HG02870 (cell line): ENCODE results near the gene PECR.
"Not testable (repeated sequence)": the region's sequence is repeated elsewhere in the genome, so short reads cannot be mapped to it uniquely, and the experiment has no call there.

Experiments used
- ATAC-seq: cut with Tn5 transposase; IDR thresholded peaks from one replicate; pipeline ENCODE4 v1.9.1; 2021; ENCODE audit warnings: mild to moderate bottlenecking, moderate library complexity; ENCODE audit not compliant: unreplicated experiment

Gene PECR

GRCh38 chr2:216031960-216032689 is 49.5 kb downstream of the PECR start:
- peak; percentile 76 for ATAC-seq

- ATAC-seq: no peak
Measured at GRCh38 chr2:216030216-216030615, 51.4 kb downstream of the PECR start.

GRCh38 chr2:216029416-216030129 is 52.0 kb downstream of the PECR start:
- ATAC-seq: no peak

GRCh38 chr2:216024779-216025336 is 56.8 kb downstream of the PECR start:
- ATAC-seq: no peak

GRCh38 chr2:216023055-216023648 is 58.5 kb downstream of the PECR start:
- peak; percentile 92 for ATAC-seq

- ATAC-seq: no peak
Measured at GRCh38 chr2:216021768-216022565, 59.6 kb downstream of the PECR start.

GRCh38 chr2:216018709-216019108 is 62.9 kb downstream of the PECR start:
- ATAC-seq: no peak

- no peak for ATAC-seq
Measured at GRCh38 chr2:216017365-216017764, 64.2 kb downstream of the PECR start.

GRCh38 chr2:216016581-216016980 is 65.0 kb downstream of the PECR start:
- ATAC-seq: no peak

GRCh38 chr2:216015722-216016464 is 65.7 kb downstream of the PECR start:
- ATAC-seq: peak; percentile 69

- no peak for ATAC-seq
Measured at GRCh38 chr2:216014986-216015385, 66.6 kb downstream of the PECR start.

- ATAC-seq: no peak
Measured at GRCh38 chr2:216014006-216014405, 67.6 kb downstream of the PECR start.

- ATAC-seq: peak; percentile 33
Measured at GRCh38 chr2:216013080-216013909, 68.3 kb downstream of the PECR start, which contains the start of gene MREG. TSS of gene MREG (minus strand) at chr2:216013551. CDS start at chr2:216013327, 224 bp downstream.

GRCh38 chr2:216012830-216013079 is 68.9 kb downstream of the PECR start:
- no peak for ATAC-seq

GRCh38 chr2:216012133-216012829 is 69.3 kb downstream of the PECR start:
- ATAC-seq: no peak

GRCh38 chr2:216009215-216009614 is 72.4 kb downstream of the PECR start:
- not testable (repeated sequence) for ATAC-seq

- no peak for ATAC-seq
Measured at GRCh38 chr2:216008387-216008786, 73.2 kb downstream of the PECR start.

GRCh38 chr2:216006164-216006663 is 75.4 kb downstream of the PECR start:
- ATAC-seq: peak; percentile 33
